SJCRH30 (cell line): Measurements from ENCODE around the gene SLC6A3. TPM values are rescaled to one million over a fixed set of nuclear protein-coding genes. Genes with fewer than 3 reads are reported as not detected.

ENCODE experiments used
- DNase-seq, 2 experiments: peaks; one replicate each; pipeline ENCODE4 v3.0.0-alpha.2; 2015 to 2020
- H3K27ac ChIP-seq: fragments of 250-450 bp; sonication (Bioruptor Pico); 2 replicates; pipeline ENCODE4 v1.5.1; 2020; ENCODE audit warnings: mild to moderate bottlenecking, moderate library complexity
- H3K27me3 ChIP-seq: fragments of 250-450 bp; sonication (Bioruptor Pico); 2 replicates; pipeline ENCODE4 v1.5.1; 2020; ENCODE audit warnings: mild to moderate bottlenecking, moderate library complexity
- H3K36me3 ChIP-seq: fragments of 250-450 bp; sonication (Bioruptor Pico); 2 replicates; pipeline ENCODE4 v1.5.1; 2020; ENCODE audit warnings: mild to moderate bottlenecking, moderate library complexity
- H3K4me1 ChIP-seq: fragments of 250-450 bp; sonication (Bioruptor Pico); 2 replicates; pipeline ENCODE4 v1.5.1; 2020; ENCODE audit warnings: mild to moderate bottlenecking, moderate library complexity
- H3K4me3 ChIP-seq: fragments of 250-450 bp; sonication (Bioruptor Pico); 2 replicates; pipeline ENCODE4 v1.5.1; 2020; ENCODE audit warnings: mild to moderate bottlenecking, moderate library complexity
- H3K9me3 ChIP-seq: fragments of 250-450 bp; sonication (Bioruptor Pico); replicated peaks from 2 replicates; pipeline ENCODE4 v1.5.1; 2020; ENCODE audit warnings: mild to moderate bottlenecking, moderate library complexity
- total RNA-seq: library from RNA; depleted of rRNA; stranded (reverse); fragments of >200 nt; shearing (Covaris generic); gene quantifications from 2 replicates; pipeline ENCODE4 v1.2.3, GENCODE V29; 2014

The SLC6A3 gene
- total RNA-seq, 1 experiment from 2014 or later: 0.04 TPM

GRCh38 chr5:1471997-1472963 lies 27.0 kb upstream of the SLC6A3 start:
- H3K36me3 ChIP-seq: no peaks in the 10 kb centered on the region

GRCh38 chr5:1471240-1471853 lies 26.1 kb upstream of the SLC6A3 start:
- Histone ChIP-seq H3K4me1 (no peaks in the 10 kb centered on the region), H3K27ac (no peak overlapping the region), H3K9me3 (no peaks in the 10 kb centered on the region), H3K27me3 (no peaks in the 10 kb centered on the region), H3K36me3 (no peaks in the 10 kb centered on the region), H3K4me3 (no peak overlapping the region)
- DNase-seq: no peak

More at GRCh38 chr5:1471997-1472963, 27.0 kb upstream of the SLC6A3 start:
- no peak for DNase-seq
- Histone ChIP-seq H3K27me3 (no peaks in the 10 kb centered on the region), H3K4me1 (no peaks in the 10 kb centered on the region), H3K4me3 (no peak overlapping the region), H3K9me3 (no peaks in the 10 kb centered on the region), H3K27ac (no peak overlapping the region)

GRCh38 chr5:1470762-1471211 lies 25.5 kb upstream of the SLC6A3 start:
- Histone ChIP-seq H3K4me1 (no peaks in the 10 kb centered on the region), H3K27me3 (no peaks in the 10 kb centered on the region), H3K9me3 (no peaks in the 10 kb centered on the region), H3K27ac (no peak overlapping the region), H3K4me3 (no peak overlapping the region), H3K36me3 (no peaks in the 10 kb centered on the region)
- no peak for DNase-seq

GRCh38 chr5:1468629-1469527 lies 23.6 kb upstream of the SLC6A3 start:
- Histone ChIP-seq H3K9me3 (no peaks in the 10 kb centered on the region), H3K4me1 (no peaks in the 10 kb centered on the region), H3K4me3 (no peak overlapping the region), H3K27me3 (no peaks in the 10 kb centered on the region), H3K27ac (no peak overlapping the region), H3K36me3 (no peaks in the 10 kb centered on the region; the same call in 1 of the 2 replicates)
- DNase-seq: no peak

GRCh38 chr5:1468247-1468612 lies 23.0 kb upstream of the SLC6A3 start:
- peak in 1 of 2 experiments; percentile 10 for DNase-seq
- H3K27me3 ChIP-seq: no peaks in the 10 kb centered on the region
- H3K27ac ChIP-seq: no peak overlapping the region
- no peak overlapping the region for H3K4me3 ChIP-seq
- no peaks in the 10 kb centered on the region for H3K9me3 ChIP-seq
- no peaks in the 10 kb centered on the region; the same call in 1 of the 2 replicates for H3K36me3 ChIP-seq
- no peaks in the 10 kb centered on the region for H3K4me1 ChIP-seq

- Histone ChIP-seq H3K27ac (no peak overlapping the region), H3K4me3 (no peak overlapping the region), H3K27me3 (no peaks in the 10 kb centered on the region), H3K9me3 (no peaks in the 10 kb centered on the region), H3K4me1 (no peaks in the 10 kb centered on the region), H3K36me3 (no peaks in the 10 kb centered on the region; the same call in 1 of the 2 replicates)
- no peak for DNase-seq
These were observed 22.4 kb upstream of the SLC6A3 start for GRCh38 chr5:1467341-1468246.

GRCh38 chr5:1466631-1467265 lies 21.5 kb upstream of the SLC6A3 start:
- Histone ChIP-seq H3K27me3 (no peaks in the 10 kb centered on the region), H3K4me1 (no peaks in the 10 kb centered on the region), H3K27ac (no peak overlapping the region), H3K9me3 (no peaks in the 10 kb centered on the region), H3K36me3 (no peaks in the 10 kb centered on the region; the same call in 1 of the 2 replicates), H3K4me3 (no peak overlapping the region)
- DNase-seq: no peak

GRCh38 chr5:1465966-1466471 lies 20.8 kb upstream of the SLC6A3 start:
- DNase-seq: no peak
- H3K27ac ChIP-seq: no peak overlapping the region
- H3K4me3 ChIP-seq: no peak overlapping the region
- H3K27me3 ChIP-seq: no peaks in the 10 kb centered on the region
- no peaks in the 10 kb centered on the region for H3K9me3 ChIP-seq
- no peaks in the 10 kb centered on the region for H3K4me1 ChIP-seq
- no peaks in the 10 kb centered on the region; the same call in 1 of the 2 replicates for H3K36me3 ChIP-seq

GRCh38 chr5:1465117-1465516 lies 19.9 kb upstream of the SLC6A3 start:
- H3K4me3 ChIP-seq: no peak overlapping the region
- no peaks in the 10 kb centered on the region for H3K9me3 ChIP-seq
- H3K27me3 ChIP-seq: no peaks in the 10 kb centered on the region
- no peak overlapping the region for H3K27ac ChIP-seq
- no peaks in the 10 kb centered on the region for H3K4me1 ChIP-seq
- DNase-seq: no peak
- no peaks in the 10 kb centered on the region; the same call in 1 of the 2 replicates for H3K36me3 ChIP-seq

- H3K27ac ChIP-seq: no peak overlapping the region
- H3K36me3 ChIP-seq: no peaks in the 10 kb centered on the region; the same call in 1 of the 2 replicates
- H3K4me3 ChIP-seq: no peak overlapping the region
- H3K9me3 ChIP-seq: no peaks in the 10 kb centered on the region
- no peaks in the 10 kb centered on the region for H3K27me3 ChIP-seq
- no peak for DNase-seq
- no peaks in the 10 kb centered on the region for H3K4me1 ChIP-seq
These were observed 19.3 kb upstream of the SLC6A3 start for GRCh38 chr5:1464511-1464910.

GRCh38 chr5:1464096-1464446 lies 18.8 kb upstream of the SLC6A3 start:
- Histone ChIP-seq H3K9me3 (no peaks in the 10 kb centered on the region), H3K27me3 (no peaks in the 10 kb centered on the region), H3K4me1 (no peaks in the 10 kb centered on the region), H3K27ac (no peak overlapping the region), H3K4me3 (no peak overlapping the region), H3K36me3 (no peaks in the 10 kb centered on the region; the same call in 1 of the 2 replicates)
- no peak for DNase-seq

GRCh38 chr5:1463326-1464095 lies 18.3 kb upstream of the SLC6A3 start:
- no peak for DNase-seq
- Histone ChIP-seq H3K4me3 (no peak overlapping the region), H3K36me3 (no peaks in the 10 kb centered on the region; the same call in 1 of the 2 replicates)

More at GRCh38 chr5:1463326-1464095, 18.3 kb upstream of the SLC6A3 start:
- no peaks in the 10 kb centered on the region for H3K9me3 ChIP-seq
- H3K27me3 ChIP-seq: no peaks in the 10 kb centered on the region
- no peaks in the 10 kb centered on the region for H3K4me1 ChIP-seq
- no peak overlapping the region for H3K27ac ChIP-seq
